Raji (cell line): ENCODE measurements around the gene IDS.
"Not testable (repeated sequence)": the region's sequence is repeated elsewhere in the genome, so short reads cannot be mapped to it uniquely, and the experiment has no call there.

ENCODE experiments used
- POLR2A ChIP-seq: IDR thresholded peaks from 2 replicates; pipeline ENCODE4 v1.6.1; 2011; ENCODE audit warnings: low read depth, low read length, control low read depth; ENCODE audit not compliant: insufficient read depth

The IDS gene, protein sequence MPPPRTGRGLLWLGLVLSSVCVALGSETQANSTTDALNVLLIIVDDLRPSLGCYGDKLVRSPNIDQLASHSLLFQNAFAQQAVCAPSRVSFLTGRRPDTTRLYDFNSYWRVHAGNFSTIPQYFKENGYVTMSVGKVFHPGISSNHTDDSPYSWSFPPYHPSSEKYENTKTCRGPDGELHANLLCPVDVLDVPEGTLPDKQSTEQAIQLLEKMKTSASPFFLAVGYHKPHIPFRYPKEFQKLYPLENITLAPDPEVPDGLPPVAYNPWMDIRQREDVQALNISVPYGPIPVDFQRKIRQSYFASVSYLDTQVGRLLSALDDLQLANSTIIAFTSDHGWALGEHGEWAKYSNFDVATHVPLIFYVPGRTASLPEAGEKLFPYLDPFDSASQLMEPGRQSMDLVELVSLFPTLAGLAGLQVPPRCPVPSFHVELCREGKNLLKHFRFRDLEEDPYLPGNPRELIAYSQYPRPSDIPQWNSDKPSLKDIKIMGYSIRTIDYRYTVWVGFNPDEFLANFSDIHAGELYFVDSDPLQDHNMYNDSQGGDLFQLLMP

DNA sequence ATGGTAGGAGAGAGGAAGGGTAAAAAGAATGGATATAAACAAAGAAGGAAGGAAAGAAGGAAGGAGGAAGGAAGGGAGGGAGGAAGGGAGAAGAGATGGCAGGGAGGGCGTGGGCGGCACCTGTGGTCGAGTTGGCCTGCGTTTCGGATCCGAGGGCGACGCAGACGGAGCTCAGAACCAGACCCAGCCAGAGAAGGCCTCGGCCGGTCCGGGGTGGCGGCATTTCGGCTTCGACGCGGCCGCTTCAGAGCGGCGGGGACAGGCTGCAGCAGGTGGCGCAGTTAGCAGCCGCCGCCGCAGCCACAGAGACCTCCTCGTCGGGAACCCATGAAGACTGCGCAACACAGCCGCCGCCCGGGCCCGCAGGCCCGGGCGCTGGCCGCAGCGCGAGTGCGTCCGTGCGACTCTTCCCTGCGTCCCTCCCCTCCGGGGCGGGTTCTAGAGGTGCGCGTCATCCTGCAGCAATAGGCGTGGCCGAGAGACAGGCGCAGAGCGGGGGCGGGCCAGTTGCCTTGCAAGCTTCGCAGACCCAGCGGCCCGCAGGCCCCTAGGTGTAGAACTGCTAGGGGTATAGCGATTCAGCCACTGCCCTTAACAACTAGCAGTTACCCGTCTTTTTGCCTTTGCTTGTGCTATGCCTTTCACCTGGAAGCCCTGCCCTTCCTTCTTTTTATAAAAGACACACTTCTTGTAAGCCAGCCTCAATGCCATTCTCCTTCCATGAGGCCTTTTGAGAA is at the start of gene IDS:
TSS of gene IDS (minus strand) at position 392 of the 737 bp plus-strand sequence. CDS start at position 223, 169 bp downstream.
- TF ChIP-seq POLR2A: peak; percentile 79

DNA sequence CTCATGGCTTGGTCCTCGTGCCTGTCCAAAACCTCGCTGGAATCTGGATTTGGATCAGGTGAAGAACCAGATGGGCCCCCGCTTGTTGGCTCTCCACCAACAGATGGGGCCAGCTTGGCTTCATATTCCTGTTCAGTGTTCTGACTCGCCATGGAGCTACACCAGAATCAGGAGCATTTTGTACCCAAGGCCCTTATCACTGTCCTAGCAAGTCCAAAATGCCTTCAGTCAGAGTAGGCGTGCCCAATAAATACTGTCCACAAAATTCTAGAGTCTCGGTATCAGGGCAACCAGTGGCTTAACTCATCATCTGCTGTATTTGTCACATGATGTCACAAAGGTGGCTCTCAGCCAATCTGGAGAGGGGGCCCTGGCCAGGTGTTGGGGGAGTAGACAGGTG is 44.6 kb upstream of the IDS start, which contains the start of gene HSFX3:
TSS of gene HSFX3 (minus strand) at position 224 of the 400 bp plus-strand sequence. CDS start at position 152, 72 bp downstream.
- not testable (repeated sequence) for TF ChIP-seq POLR2A

DNA sequence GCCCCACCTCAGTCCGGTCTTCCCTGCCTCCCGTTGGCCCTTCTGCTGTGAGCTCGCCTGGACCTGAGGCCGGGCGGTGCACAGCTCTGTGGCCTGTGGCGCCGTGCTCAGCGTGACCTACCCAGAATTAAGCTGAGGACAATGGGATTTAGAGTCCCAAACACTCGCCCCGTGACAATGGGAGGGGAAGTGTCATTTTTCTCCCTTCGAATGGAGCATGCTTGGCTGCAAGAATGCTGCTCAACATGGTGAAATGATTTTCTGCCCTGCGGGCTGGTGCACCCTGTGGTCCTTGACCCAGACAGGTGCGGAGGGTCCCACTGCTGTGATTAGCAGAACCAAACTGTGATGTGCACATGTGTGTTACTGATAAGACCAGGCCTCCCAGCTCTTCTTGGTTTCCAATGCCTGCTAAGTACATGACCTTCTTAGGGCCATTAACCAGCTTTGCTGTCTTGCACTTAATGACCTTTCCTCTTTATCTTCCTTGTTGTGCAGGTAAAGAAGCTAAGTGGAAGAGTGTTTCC is 36.5 kb upstream of the IDS start:
- TF ChIP-seq POLR2A: no peak

DNA sequence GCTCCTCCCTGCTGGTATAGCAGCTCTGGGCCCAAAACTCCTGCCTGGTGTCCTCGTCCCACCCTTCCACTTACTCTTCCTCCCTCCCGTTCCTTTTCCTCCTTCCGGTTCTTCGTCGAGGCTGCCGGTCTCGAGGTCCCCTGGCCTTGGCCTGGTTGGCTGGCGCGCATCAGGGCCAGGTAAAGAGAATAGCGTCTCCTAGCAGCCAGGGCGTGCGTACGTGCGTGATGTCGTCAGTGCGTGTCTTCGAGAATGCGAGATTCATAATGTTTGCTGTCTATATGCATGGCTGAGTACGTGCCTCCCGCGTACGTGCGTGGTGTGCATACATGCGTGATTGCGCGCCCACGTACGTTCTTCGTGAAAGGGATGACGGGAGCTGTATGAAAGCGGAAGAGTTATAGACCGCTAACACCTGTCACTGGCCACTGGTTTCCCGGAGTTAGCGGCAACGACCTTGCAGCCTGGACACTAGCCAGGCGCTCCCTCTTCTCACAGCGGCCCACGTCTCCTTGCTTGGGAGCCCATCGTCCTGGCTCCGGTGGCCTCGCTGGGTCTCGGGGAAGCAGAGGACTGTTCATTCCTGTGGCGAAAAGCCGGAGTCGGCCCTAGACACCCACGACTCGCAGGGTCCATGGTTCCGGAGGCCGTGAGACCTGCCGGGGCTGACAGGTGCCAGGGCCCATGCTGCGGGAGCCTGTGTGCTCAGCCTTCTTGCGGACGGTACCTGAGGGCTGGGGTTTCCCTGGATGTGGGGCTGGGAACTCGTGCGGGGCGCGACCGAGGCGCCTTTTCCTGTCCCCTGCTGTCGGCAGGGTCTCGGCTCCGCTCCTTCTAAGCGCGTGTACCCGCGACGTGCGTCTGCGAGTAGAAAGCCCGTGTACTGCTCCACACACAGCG is 35.8 kb upstream of the IDS start, which contains the start of gene EOLA1:
TSS of gene EOLA1 (plus strand) at position 392 of the 900 bp plus-strand sequence. CDS start 4,619 bp downstream, outside the sequence.
- TF ChIP-seq POLR2A: peak; percentile 82

DNA sequence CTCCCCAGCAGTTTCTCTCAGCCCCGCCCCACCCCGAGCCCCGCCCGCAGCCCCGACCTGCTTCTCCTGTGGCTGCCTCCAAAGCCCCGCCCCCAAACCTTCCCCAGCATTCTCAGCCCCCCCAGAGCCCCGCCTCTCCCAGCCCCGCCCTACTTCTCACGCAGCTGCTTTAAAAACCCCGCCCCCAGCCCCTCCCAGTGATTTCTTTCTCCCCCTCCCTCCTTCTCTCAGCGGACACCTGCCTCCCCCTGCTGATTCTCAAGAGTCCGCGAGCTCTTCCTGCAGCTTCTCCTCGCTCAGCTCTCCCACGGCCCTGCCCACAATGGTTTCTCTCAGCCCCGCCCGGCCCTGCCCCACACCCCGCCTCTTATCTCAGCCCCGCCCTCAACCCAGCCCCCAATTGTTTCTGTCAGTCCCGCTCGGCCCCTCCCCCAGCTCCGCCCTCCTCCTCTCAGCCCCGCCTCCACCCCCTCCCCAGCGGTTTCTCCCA is 35.1 kb upstream of the IDS start:
- no peak for TF ChIP-seq POLR2A

DNA sequence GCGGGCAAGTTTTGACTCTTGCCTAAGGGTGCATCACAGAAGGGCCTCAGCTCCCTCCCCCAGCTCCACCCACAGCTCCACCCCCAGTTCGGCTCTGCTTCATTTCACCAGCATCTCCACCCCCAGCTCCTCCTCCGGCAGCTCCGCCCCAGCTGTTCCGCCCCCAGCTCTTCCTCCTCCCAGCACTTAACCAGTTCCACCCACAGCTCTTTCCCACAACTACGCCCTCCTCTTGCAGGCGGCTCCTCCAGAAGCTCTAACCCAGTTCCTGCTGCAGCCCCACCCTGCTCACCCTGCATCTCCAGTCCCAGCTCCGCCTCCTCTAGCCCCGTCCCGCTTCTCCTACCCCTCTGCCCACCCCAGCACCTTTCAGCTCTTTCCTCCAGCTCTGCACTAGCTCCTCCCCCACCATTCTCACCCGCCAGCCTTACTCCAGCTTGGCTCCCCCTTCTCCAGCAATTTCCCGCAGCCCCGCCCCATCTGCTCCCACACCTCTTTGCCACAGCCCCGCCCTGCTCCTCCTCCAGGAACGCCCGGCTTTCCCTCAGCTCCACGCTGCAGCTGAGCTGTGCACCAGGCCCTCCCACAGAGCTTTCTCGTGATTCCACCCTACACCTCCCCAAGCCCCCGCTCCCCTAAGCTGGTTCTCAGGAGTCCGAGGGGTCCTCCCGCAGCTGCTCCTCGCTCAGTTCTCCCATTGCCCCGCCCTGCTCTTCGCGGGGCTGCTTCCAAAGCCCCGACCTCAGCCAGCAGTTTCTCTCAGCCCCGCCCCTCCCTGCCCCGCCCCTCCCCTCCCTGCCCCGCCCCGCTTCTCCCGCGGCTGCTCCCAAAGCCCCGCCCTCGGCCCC is 34.4 kb upstream of the IDS start:
- peak; percentile 36; the same call in 1 of the 2 replicates for TF ChIP-seq POLR2A

DNA sequence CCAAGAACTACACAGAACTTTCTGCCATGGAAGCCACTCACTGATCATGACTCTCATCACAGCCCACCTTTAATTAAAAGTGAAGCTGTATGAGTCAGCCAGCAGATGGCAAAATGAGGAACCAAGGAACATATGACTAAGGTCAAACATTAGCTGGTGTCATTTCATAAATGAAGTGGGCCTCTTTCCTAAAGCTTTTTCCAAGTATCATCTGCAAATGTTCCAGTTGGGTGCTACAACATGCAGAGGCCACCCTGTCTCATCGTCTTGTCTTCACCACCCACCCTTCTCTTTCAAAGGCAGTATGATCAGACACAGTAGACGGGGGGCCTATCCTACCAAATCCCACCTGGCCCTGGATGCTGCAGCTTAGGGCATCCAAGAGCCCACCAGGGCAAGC is 26.5 kb upstream of the IDS start:
- TF ChIP-seq POLR2A: no peak

DNA sequence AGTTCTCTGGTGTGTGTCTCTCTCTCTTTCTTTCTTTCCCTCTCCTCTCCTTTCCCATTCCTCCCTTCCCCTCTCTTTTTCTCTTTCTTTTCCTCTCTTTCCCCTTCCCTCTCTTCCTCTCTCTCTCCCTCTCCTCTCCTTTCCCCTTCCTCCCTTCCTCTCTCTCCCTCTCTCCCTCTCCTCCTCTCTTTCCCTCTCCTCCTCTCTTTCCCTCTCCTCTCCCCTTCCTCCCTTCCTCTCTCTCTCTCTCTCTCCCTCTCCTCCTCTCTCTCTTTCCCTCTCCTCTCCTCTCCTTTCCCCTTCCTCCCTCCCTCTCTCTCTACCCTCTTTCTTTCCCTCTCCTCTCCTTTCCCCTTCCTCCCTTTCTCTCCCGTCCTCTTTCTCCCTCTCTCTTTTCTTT is 23.3 kb upstream of the IDS start:
- no peak for TF ChIP-seq POLR2A

DNA sequence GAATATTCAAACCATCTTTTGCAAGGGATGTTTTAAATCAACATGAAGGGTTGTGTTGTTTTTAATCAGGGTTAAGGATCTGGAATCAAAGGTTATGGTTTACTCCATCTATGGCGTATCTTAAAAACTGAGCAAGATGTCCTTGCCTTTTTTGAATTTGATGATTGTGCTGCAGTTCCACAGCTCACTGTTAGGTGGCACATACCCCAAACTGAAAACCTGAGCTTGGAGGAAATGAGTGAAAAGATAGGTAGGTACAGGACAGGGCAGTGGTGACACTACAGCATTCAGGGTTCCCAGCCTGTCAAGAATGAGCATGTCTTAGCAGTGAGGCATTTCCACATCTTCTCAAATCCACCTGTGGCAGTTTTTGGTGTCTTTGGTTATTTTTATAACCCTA is 22.6 kb upstream of the IDS start:
- TF ChIP-seq POLR2A: no peak

DNA sequence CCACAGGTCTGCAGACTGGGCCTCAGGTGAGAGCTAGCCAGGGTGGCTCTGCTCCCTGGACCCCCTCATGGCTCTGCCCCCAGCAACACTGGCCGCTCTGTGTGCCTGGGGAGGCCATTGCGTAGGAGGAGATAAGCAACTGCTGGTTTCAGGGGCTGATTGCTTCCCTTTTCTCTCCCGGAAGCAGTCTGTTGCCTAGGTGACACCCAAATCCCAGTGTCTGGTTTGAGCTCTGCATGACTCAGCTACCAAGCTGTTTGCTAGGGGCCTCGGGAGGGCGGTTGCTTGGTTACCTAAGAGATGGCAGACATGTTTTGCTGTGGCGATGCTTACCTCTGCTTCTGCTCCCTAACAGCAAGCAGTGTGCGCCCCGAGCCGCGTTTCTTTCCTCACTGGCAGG is 20.3 kb upstream of the IDS start:
- TF ChIP-seq POLR2A: peak; percentile 33; the same call in 1 of the 2 replicates

DNA sequence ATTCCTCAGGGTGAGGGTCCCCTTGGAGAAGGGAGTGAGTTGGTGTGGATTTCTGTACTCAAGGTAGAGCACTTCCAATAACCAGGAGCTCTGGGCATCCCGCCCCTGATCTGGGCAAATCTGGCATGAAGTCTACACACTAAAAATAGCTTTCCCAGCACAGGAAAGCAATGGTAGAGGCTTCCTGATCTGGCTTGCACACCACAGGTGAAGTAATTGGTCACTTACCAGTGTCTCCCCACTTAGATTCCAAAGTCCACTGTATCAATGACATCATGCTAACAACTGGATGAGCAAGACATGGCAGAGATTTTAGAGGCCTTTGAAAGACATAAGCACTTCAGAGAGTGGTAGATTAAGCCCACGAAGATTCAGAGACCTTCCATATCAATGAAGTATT is 17.8 kb upstream of the IDS start:
- no peak for TF ChIP-seq POLR2A

DNA sequence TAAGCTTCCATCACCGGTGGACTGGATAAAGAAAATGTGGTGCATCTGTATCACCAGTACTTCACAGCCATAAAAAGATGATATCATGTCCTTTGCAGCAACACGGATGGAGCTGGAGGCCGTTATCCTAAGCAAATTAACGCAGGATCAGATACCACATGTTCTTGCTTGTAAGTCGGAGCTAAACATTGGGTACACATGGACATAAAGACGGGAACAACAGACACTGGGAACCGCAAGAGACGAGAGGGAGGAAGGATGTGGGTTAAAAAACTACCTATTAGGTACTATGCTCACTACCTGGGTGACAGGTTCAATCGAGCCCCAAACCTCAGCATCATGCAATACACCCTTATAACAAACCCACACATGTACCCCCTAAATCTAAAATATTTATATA is 16.3 kb upstream of the IDS start:
- TF ChIP-seq POLR2A: no peak

DNA sequence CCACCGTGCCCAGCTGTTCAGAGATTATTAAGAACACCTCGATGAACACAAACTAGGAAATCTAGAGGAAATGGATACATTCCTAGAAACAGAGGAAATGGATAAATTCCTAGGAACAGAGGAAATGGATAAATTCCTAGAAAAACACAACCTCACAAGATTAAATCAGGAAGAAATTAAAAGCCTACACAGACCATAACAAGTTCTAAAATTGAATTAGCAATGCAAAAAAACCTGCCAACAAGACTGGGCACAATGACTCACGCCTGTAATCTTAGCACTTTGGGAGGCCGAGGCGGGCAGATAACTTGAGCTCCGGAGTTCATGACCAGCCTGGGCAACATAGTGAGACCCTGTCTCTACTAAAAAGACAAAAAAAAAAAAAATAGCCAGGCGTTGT is 13.1 kb upstream of the IDS start:
- no peak for TF ChIP-seq POLR2A
